ENCODE results near the gene FOXK1.
A peak's percentile ranks its signal among the peaks of the same experiment; 100 is the strongest.

Gene FOXK1

DNA sequence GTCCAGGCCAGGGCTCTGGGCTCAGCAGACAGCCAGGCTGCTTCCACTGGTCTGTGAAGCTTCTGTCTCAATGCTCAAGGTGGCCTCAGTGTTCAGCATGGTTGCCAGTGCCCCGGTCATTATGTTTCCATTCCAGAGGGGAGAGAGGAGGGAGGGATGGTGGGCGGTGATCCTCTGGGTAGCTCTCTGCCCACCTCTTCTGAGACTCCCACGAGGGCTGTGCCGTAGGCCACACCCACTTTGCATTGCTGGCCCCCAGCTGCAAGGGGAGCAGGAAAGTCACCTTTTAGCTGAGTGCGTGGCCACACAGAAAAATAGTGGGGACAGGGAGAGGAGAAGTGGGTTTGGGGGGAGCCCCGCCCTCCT, 42.5 kb downstream of the FOXK1 start:
- DNase-seq, result peak; percentile 25

DNA sequence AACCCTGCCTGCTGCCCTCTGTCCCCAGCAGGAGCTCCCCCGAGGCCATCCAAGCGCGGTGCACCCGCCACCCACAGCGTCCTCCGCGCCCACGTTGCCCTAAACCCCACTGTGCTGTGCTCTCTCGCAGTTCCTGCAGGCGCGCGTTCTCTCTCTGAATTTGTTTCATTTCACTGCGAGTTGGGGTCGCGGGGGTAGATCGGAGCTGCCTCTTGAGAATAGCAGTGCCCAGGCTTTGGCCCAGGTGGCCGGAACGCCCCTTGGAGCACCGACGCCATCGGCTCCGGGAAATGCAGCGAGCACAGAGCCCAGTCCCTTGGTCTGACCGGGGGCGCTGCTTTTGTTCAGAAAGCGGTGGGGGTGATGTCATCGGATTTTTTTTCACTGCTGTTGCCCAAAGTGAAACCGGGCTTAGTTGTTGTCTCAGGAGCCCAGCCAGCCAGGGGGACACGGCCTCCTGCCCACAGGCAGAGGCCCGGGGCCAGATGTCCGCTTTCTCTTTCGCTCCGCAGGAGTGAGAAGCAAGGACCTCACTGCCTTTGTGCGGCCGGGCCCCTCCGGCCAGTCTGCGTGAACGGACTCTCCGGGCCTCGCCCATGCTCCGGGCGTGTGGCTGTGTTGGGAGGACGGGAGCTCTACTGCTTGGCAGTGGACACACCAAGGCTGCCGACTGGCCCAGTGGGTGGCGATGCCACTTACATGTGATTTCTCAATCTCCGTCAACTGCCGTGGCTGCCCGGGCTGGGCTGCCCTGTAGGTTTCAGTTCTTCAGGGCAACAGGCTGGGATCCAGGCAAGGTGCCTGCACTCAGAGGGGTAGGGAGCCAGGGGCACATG, 43.1 kb downstream of the FOXK1 start:
- DNase-seq, result peak; percentile 82

DNA sequence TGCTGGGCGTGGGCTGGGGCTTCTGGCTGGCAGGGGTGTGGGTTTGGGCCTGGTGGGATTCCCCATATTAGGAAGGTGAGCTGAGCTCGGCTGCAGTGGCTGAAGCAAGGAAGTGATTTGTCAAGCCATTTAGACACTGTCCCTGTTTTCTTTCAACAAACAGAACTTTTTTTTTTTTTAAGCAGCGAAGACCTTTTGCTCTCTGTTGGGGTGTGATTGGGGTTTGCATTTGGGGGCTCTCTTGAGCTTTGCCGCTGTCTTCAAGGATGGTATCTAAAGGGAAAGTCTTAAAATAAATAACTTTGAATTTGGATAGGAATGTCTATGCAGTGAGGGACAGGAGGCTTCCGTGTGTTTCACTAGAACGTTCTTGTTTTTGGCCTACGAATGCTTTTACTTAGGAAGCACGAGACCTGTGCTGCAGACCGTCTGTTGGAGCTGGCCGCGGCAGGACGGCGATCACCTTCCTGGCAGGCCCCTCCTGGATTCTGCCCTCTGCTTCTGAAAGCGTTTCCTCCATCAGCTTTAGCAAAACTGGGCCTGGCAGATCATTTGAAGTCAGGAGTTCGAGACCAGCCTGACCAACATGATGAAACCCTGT, 43.9 kb downstream of the FOXK1 start:
- no peak for DNase-seq

- DNase-seq, result no peak
Observed at GRCh38 chr7:4726566-4726965, 44.5 kb downstream of the FOXK1 start.

- no peak for DNase-seq
Observed at GRCh38 chr7:4727914-4728705, 46.0 kb downstream of the FOXK1 start.

- no peak for DNase-seq
Observed at GRCh38 chr7:4729266-4729665, 47.2 kb downstream of the FOXK1 start.

DNA sequence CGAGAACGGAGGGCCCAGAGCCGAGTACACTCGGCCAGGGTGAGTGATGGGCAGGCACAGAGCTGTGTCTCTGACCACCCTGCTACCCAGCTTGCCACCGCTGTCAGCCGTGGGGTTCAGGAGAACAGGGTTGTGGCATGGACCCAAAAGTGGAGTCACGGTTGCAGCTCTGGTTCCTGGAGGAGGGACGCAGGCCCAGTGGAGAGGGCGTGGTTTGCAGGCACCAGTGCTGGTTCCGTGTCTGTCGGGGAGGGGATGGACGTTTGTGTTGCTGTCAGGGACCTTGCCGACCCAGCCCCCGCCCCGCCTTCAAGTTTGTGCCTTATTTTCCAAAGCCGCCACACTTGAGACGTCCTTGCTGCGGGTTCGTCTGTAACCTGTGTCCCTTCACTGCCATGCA, 48.2 kb downstream of the FOXK1 start:
- DNase-seq, result no peak

DNA sequence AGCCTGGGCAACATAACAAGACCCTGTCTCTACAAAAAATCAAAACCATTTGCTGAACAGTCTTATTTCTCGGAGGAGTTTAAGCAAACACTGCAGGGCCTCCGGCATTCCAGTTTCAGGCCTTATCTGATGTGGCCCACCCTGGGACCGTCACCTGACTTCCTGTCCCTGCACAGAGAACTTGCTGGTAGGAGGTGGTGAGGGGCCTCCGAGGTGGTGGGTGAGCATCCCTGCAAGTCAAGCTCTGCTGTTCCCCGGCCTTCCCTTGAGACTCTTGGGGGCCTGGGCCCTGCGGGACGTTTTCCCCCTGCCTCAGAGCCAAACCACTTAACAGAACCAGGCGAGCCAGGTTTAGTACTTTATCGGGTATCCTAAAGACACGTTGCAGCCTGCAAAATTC, 48.9 kb downstream of the FOXK1 start:
- DNase-seq, result no peak

GRCh38 chr7:4731803-4732202, 49.7 kb downstream of the FOXK1 start:
- no peak for DNase-seq

GRCh38 chr7:4733936-4734528, 51.9 kb downstream of the FOXK1 start:
- no peak for DNase-seq

DNA sequence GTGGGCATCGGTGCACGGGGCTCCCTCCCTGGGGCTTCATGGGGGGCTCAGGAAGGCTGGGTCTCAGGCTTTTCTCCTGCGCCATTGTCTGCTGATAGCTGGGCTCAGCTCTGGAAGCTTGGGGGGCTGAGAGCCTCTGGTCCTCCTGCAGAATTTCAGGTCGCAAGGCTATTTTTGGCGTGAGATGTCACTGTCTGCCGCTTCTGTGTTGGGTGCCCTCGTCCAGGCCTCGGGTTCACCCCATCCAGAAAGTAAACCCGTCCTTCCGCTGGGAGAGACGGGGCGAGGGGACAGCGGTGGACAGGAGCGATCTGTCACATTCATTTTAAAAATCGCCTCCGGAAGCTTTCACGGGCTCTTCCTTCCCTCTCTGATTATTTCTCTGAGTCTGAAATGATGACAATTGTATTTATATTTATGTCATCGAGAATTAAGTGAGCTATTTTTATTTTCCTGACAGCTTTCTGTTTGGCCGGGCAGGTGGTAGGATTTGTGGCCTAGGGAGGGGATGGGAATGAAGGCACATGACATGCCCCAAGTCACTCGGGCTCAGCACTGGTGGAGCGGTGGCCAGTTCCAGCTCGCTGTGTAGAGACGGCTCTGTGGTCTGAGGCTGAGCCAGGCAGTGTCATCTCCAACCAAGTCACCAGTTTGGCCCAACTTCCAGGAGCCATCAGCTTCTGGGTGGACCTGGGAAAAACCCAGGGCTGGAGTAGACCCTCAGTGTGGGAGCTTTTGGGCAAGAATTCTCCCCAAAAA, 52.7 kb downstream of the FOXK1 start:
- no peak for DNase-seq

- DNase-seq, result no peak
Observed at GRCh38 chr7:4737300-4737699, 55.2 kb downstream of the FOXK1 start.

- DNase-seq, result peak; percentile 82
Observed at GRCh38 chr7:4738711-4739527, 56.8 kb downstream of the FOXK1 start.

DNA sequence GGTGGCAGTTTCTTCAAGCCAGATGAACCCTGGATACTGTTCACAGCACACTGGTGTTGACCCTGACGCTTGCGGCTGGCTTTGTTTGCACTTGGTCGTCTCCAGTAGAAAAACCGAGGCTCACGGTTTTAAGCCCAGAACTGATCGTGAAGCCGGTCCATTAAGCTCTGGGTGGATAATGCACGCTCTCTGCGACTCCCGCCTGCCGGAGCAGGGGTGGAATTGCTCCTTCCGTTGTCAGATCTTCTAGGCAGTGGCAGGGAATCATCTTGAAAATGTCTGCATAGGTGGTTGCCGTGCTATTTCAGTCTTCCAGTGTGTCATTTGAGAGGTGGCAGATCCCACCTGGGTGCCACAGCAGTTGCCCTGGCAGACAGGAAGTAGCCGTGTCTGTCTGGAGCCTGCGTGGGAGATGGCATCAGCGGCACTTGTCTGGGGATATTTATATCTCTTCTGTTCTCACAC, 57.5 kb downstream of the FOXK1 start:
- no peak for DNase-seq

GRCh38 chr7:4740796-4741195, 58.7 kb downstream of the FOXK1 start:
- no peak for DNase-seq

GRCh38 chr7:4742051-4742573, 60.0 kb downstream of the FOXK1 start:
- DNase-seq, result no peak

GRCh38 chr7:4742852-4743251, 60.8 kb downstream of the FOXK1 start:
- DNase-seq, result no peak

DNA sequence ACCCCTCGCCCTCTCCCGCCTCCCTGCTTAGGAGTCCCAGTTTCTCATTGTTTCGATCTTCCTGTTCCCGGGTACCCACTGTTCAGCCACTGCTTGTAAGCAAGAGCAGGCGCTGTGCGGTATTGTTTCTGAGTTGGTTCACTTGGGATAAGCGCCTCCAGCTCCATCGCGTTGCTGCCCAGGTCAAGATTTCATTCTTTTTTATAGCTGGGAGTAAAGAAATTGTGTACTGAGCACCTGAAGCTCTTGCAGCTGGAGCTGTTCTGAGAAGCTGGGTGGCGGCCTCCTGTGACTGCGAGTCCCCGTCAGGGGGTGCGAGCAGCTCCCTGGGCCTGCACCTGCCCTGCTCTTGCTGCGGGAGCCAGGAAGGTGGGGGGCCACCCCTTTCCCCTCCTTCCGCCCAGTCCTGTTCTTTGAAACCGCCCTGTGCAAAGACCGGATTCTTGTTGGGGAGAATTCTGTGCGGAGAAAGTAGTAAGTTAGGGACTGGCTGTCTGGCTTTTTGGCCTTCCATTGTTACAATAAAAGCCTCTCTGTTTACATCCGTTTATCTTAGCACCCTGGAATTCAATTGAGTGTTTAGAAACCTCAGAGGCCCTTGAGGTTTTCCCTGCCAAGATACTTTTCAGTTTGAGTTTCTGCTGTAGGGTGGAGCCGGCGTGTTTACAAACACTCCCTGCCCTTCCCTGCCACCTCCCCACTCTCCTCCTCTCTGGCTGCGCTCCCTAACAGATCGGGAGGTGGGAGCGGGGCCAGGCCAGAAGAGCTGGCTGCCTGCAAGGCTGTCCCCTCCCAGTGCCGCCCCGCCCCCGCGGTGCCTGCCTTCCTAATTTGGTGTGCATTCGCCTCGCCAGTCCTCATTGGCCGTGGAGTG, 62.5 kb downstream of the FOXK1 start:
- peak; percentile 100 for DNase-seq

GRCh38 chr7:4745265-4745919, 63.3 kb downstream of the FOXK1 start:
- no peak for DNase-seq

All from fibroblast of upper back skin (primary cell).